ENCODE measurements around the gene TDP2.

- TF ChIP-seq CTCF (IDR thresholded peaks at IDR 0.05 in 2 of 3, conservative IDR thresholded peaks at IDR 0.05 in 1 of 3; ENCODE audit: insufficient read depth in 2 of 3, low read depth in 1 of 3, low read length in 3 of 3) (no peak), CREB1 (IDR thresholded peaks at IDR 0.05) (no peak), CREB1 (CRISPR knock-in tag; IDR thresholded peaks at IDR 0.05) (no peak), CHD2 (IDR thresholded peaks at IDR 0.05; ENCODE audit: low read depth, low read length) (no peak), POLR2AphosphoS5 (IDR thresholded peaks at IDR 0.05; ENCODE audit: control insufficient read depth, insufficient read depth, low read depth, low read length) (no peak), NCOA4 (IDR thresholded peaks at IDR 0.05; ENCODE audit: partially characterized antibody) (no peak), REST (IDR thresholded peaks at IDR 0.05; ENCODE audit: borderline replicate concordance) (no peak), REST (CRISPR knock-in tag; IDR thresholded peaks at IDR 0.05; ENCODE audit: low read depth) (no peak)
Observed at GRCh38 chr6:24607310-24608105, 59.2 kb downstream of the TDP2 start.
